Urothelium cell line (cell line): ENCODE results near the gene RAB21.

Source experiments
- DNase-seq: peaks from one replicate; pipeline ENCODE4 v3.0.0; 2011; ENCODE audit warnings: low spot score, mixed read lengths
- FAIRE-seq: peaks from 2 replicates; lab custom pipeline; 2011; peaks lifted over from hg19 to GRCh38; lab: Jason Lieb, UNC

The RAB21 gene

GRCh38 chr12:71754461-71755145 is at the start of gene RAB21:
Gene RAB21, plus strand, starts transcription at chr12:71754863. Its CDS starts 267 bp downstream, at chr12:71755130.
- FAIRE-seq, result no peak
- peak; percentile 96 for DNase-seq

GRCh38 chr12:71704920-71705319 is 49.7 kb upstream of the RAB21 start:
- DNase-seq, result no peak
- FAIRE-seq, result no peak

GRCh38 chr12:71708658-71709057 is 46.0 kb upstream of the RAB21 start:
- FAIRE-seq, result no peak
- no peak for DNase-seq

- DNase-seq (peak; percentile 73), FAIRE-seq (no peak)
Measured at GRCh38 chr12:71710276-71711125, 44.2 kb upstream of the RAB21 start.

- FAIRE-seq (no peak), DNase-seq (no peak)
Measured at GRCh38 chr12:71718611-71719010, 36.1 kb upstream of the RAB21 start.

- no peak for DNase-seq
- no peak for FAIRE-seq
Measured at GRCh38 chr12:71719647-71720370, 34.9 kb upstream of the RAB21 start.

GRCh38 chr12:71721783-71722505 is 32.7 kb upstream of the RAB21 start:
- FAIRE-seq (no peak), DNase-seq (no peak)

GRCh38 chr12:71725011-71725410 is 29.7 kb upstream of the RAB21 start:
- DNase-seq, result no peak
- no peak for FAIRE-seq

- FAIRE-seq, result no peak
- DNase-seq, result no peak
Measured at GRCh38 chr12:71726548-71726947, 28.1 kb upstream of the RAB21 start.

- FAIRE-seq (no peak), DNase-seq (no peak)
Measured at GRCh38 chr12:71727958-71728357, 26.7 kb upstream of the RAB21 start.

GRCh38 chr12:71730936-71731335 is 23.7 kb upstream of the RAB21 start:
- no peak for FAIRE-seq
- DNase-seq, result no peak

GRCh38 chr12:71731439-71732356 is 23.0 kb upstream of the RAB21 start:
- DNase-seq (peak; percentile 26), FAIRE-seq (no peak)

GRCh38 chr12:71732357-71732712 is 22.3 kb upstream of the RAB21 start:
- DNase-seq (no peak), FAIRE-seq (no peak)

GRCh38 chr12:71737197-71737596 is 17.5 kb upstream of the RAB21 start:
- DNase-seq (no peak), FAIRE-seq (no peak)

GRCh38 chr12:71742998-71743397 is 11.7 kb upstream of the RAB21 start:
- FAIRE-seq (no peak), DNase-seq (no peak)

- DNase-seq (no peak), FAIRE-seq (no peak)
Measured at GRCh38 chr12:71744522-71745300, 10.0 kb upstream of the RAB21 start.

GRCh38 chr12:71746974-71747611 is 7.6 kb upstream of the RAB21 start:
- FAIRE-seq, result no peak
- DNase-seq, result peak; percentile 28

- FAIRE-seq (no peak), DNase-seq (no peak)
Measured at GRCh38 chr12:71748081-71748850, 6.4 kb upstream of the RAB21 start.
